Putamen (tissue), 1 donor: ENCODE measurements around the gene RALB.
"Not testable (repeated sequence)": the region's sequence is repeated elsewhere in the genome, so short reads cannot be mapped to it uniquely, and the experiment has no call there.

Source experiments
- DNase-seq: peaks from one replicate; pipeline ENCODE4 v3.0.0-alpha.2; 2016; ENCODE audit warnings: low spot score

The RALB gene

GRCh38 chr2:120316528-120317179, 64.0 kb downstream of the RALB start:
- no peak for DNase-seq

GRCh38 chr2:120317180-120317533, 64.5 kb downstream of the RALB start:
- no peak for DNase-seq

GRCh38 chr2:120317916-120318315, 65.3 kb downstream of the RALB start:
- DNase-seq = no peak

- DNase-seq = no peak
Measured at GRCh38 chr2:120318626-120319025, 66.0 kb downstream of the RALB start.

- no peak for DNase-seq
Measured at GRCh38 chr2:120319123-120319522, 66.5 kb downstream of the RALB start.

GRCh38 chr2:120319686-120320317, 67.2 kb downstream of the RALB start:
- DNase-seq = no peak

GRCh38 chr2:120320318-120320851, 67.7 kb downstream of the RALB start:
- DNase-seq = no peak

GRCh38 chr2:120320887-120321556, 68.4 kb downstream of the RALB start:
- not testable (repeated sequence) for DNase-seq

- DNase-seq = no peak
Measured at GRCh38 chr2:120321721-120322284, 69.2 kb downstream of the RALB start.

- no peak for DNase-seq
Measured at GRCh38 chr2:120322329-120322728, 69.7 kb downstream of the RALB start.

- DNase-seq = no peak
Measured at GRCh38 chr2:120323214-120323613, 70.6 kb downstream of the RALB start.

- DNase-seq = no peak
Measured at GRCh38 chr2:120323807-120324399, 71.3 kb downstream of the RALB start.

GRCh38 chr2:120324933-120325332, 72.3 kb downstream of the RALB start:
- no peak for DNase-seq

GRCh38 chr2:120326066-120326465, 73.4 kb downstream of the RALB start:
- no peak for DNase-seq

GRCh38 chr2:120330946-120331822, 78.5 kb downstream of the RALB start:
- no peak for DNase-seq

- no peak for DNase-seq
Measured at GRCh38 chr2:120331903-120332302, 79.3 kb downstream of the RALB start.

- DNase-seq = no peak
Measured at GRCh38 chr2:120332384-120332783, 79.7 kb downstream of the RALB start.

GRCh38 chr2:120334068-120334467, 81.4 kb downstream of the RALB start:
- no peak for DNase-seq

GRCh38 chr2:120336749-120337148, 84.1 kb downstream of the RALB start:
- no peak for DNase-seq

- no peak for DNase-seq
Measured at GRCh38 chr2:120338015-120338414, 85.4 kb downstream of the RALB start.

- DNase-seq = no peak
Measured at GRCh38 chr2:120341977-120342376, 89.3 kb downstream of the RALB start.
